Measurements from ENCODE around the gene HMCN1. TPM values are rescaled to one million over a fixed set of nuclear protein-coding genes. Genes with fewer than 3 reads are reported as not detected.

The HMCN1 gene
- total RNA-seq, 1 donor from 2014 or later: 24.7 TPM

- DNase-seq: no peak
These were observed 178.3 kb downstream of the HMCN1 start for GRCh38 chr1:185912504-185912903.

GRCh38 chr1:185914089-185914488 is 179.9 kb downstream of the HMCN1 start:
- DNase-seq: no peak

- no peak for DNase-seq
These were observed 182.7 kb downstream of the HMCN1 start for GRCh38 chr1:185916861-185917260.

GRCh38 chr1:185917646-185918045 is 183.5 kb downstream of the HMCN1 start:
- DNase-seq: peak; percentile 60

DNA sequence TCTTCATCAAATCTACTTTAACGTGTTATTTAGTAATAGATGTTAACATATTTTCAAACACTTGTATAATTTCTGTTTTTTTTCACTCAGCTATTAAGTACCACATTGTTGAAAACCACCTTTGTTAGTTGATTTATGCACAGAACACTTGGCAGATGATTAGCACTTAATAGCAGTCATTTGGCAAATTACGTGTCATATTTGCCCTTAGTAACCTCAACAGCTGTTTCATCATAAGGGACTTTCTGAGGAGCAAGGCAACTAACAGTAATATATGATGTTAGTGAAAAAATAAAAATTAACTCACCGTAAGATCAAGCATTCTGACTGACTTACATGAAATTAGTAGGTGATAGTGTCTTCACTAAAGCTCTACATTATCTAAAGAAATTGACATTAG is 186.4 kb downstream of the HMCN1 start:
- DNase-seq: no peak

GRCh38 chr1:185921636-185922035 is 187.4 kb downstream of the HMCN1 start:
- no peak for DNase-seq

DNA sequence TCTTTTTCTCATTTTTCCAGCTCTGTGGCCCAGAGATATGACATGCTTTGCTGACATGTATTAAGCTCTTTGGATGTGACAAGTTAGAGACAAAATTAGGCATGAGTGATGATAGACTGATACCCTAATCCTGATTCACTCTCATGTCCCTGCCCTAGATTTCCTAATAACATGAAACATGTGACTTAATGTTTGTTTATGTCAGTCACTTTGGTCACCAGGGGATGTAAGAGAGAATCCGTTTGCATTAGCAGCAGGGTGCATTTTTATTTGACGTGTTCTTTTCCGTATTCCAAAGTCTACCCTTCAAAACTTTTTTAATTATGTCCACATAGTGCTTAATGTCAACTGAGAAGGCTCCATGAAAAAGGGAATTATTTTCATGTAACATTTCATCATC is 192.4 kb downstream of the HMCN1 start:
- DNase-seq: peak; percentile 1

DNA sequence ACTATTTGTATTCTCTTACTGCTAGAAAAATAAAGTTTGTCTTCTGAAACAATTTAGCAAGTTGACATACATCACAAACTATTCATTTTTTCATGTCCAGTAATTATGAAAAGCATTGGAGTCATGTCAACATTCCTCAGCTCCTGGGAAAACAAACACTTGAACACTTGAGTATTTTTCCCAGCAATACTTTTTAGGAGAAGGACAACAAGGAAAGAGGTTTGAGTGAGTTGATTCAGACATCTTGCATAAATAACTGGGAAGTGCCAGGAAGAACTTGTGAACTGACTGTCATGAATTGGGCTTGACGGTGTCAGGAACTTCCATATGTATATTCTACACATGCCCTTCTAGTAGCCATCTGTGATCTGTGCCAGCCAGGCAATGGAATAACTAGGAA is 195.6 kb downstream of the HMCN1 start:
- DNase-seq: peak; percentile 23

DNA sequence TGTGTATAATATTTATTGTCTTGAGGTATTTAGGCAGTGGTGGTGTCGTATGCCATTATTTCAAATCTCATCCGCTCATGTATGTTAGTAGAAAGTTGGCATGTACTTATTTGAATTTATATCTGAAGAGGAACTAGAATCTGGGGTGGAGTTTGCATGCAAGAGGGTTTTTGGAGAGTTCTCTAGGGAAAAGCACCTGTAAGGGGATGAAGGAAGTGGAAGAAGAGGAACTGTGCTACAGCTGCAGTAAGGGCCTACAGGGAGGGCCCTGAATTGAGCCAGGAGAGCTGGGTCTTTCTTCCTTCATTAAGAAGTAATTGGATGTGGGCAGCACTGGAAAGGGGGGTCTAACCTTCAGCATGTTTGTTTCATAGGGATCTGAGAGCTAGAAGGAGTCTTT is 197.2 kb downstream of the HMCN1 start:
- DNase-seq: no peak

GRCh38 chr1:185933580-185933979 is 199.4 kb downstream of the HMCN1 start:
- no peak for DNase-seq

GRCh38 chr1:185934476-185935189 is 200.4 kb downstream of the HMCN1 start:
- DNase-seq: no peak

GRCh38 chr1:185935360-185935759 is 201.2 kb downstream of the HMCN1 start:
- no peak for DNase-seq

GRCh38 chr1:185936641-185937040 is 202.4 kb downstream of the HMCN1 start:
- DNase-seq: peak; percentile 35

DNA sequence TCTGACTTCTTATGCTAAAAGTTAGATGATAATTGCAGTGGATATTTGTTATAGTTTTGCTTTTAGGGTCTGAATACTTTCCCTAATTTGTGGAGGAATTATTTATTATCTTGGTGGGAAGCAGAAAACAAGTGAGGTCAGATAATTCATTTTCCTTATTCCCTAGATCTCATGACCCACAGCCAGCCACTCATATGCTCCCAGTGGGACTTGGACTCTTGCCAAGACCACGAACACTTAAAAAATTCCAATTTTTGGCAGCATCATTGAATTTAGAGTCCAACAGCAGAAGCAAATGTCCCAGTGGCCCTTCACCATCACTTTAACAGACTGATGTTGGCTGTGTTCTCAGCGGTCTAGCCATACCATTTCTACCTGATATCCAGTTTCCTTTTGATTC is 204.2 kb downstream of the HMCN1 start:
- no peak for DNase-seq

- DNase-seq: no peak
These were observed 205.0 kb downstream of the HMCN1 start for GRCh38 chr1:185939142-185939541.

DNA sequence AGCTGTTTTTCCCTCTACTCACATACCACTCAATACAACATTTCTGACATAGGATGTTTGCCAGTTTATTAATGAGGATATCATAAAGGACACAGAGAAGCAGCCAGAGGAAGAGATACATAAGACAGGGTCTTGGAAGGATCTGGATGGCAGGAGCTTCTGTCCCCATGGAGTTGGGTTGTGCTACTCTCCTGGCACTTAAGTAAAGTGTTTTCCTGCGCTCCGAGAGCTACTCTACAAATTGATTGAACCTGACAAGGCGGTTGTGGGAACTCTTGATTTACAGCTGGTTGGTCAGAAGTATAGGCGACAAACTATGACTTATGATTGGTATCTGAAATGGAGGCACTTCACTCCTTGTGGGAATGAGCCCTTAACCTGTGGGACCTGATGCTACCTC is 208.8 kb downstream of the HMCN1 start:
- no peak for DNase-seq

DNA sequence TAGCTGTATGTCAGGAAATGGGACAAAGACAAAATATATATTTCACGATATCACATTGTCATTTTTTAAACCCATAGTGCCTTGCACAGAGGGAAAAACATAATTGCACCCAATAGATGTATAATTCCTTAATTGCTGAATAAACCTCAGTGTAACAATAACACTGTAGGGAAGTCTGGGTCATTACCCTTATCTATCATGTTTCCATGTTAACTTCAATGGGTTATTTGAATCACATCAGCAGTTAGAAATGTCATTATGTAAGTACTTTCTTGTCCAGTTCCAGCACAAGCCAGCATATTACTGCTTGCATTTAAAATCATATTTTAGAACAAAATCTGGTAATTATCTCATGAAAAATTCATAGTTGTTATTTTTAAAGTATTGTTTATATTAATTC is 222.7 kb downstream of the HMCN1 start:
- DNase-seq: no peak

DNA sequence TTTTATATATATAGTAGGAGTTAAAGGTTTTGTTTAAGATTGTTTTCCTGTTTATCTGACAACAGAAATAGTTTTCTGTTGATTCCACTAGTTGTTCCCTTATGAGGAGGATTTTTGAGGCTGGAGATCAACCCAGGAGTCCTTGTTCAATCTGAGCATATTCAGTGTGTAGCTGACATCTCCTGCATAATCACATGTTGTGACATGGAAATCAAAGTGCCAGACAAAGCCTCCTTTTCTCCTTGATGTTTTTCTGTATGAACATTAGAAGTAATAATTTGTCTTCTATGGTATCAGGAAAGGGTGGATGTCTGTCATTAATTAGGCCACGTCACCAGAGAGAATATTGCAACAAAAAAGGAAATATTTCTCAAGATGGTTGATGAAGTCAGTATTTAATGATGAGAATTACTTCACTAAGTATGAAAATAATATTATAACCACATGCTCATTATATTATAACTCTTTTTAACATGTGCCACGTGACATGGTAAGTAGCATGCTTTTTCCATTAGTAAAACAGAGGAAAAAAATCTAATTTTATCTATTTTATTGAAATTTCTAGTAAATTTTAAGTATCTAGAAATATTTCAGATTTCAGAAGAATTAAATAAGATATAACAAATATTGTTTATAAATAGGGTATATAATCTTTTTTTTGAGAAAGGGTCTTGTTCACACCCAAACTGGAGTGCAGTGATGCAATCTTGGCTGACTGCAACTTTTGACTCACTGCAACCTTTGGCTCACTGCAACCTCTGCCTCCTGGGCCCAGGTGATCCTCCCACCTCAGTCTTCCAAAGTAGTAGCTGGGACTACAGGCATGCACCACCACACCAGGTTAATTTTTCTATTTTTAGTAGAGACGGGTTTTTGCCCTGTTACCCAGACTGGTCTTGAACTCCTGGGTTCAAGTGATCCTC is 223.5 kb downstream of the HMCN1 start:
- DNase-seq: no peak

- DNase-seq: peak; percentile 54
These were observed 226.5 kb downstream of the HMCN1 start for GRCh38 chr1:185960422-185961321.

GRCh38 chr1:185961664-185962063 is 227.5 kb downstream of the HMCN1 start:
- DNase-seq: no peak

DNA sequence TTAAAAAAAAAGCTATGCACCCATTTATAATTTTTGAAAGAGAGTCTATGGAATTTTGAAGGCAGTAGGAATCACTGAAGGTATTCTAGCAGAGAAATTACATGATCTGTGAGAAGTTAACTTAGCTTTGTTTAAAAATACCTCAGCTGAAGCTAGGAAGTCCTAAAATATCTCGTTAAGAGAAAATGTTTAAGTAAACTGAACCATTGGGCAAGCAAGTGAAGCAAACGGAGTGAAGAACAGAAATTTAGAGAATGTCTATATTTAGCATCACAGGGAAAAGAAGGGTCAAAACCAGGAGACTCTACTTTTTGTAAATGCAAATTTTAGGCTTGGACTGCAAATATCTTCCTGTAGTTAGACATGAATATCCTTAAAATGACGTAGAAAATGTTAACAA is 230.8 kb downstream of the HMCN1 start:
- peak; percentile 6 for DNase-seq

- DNase-seq: peak; percentile 69
These were observed 231.7 kb downstream of the HMCN1 start for GRCh38 chr1:185965870-185966269.
